HT-29 (cell line): Measurements from ENCODE around the gene LTA. TPM values are rescaled to one million over a fixed set of nuclear protein-coding genes. Genes with fewer than 3 reads are reported as not detected.

ENCODE experiments used
- DNase-seq: peaks from one replicate; pipeline ENCODE4 v3.0.0-alpha.2; 2015; ENCODE audit warnings: low spot score
- small RNA-seq: library from RNA; depleted of rRNA; stranded (forward); fragments of <200 nt; gene quantifications from one replicate; pipeline ENCODE3, GENCODE V24; 2014
- total RNA-seq: library from RNA; depleted of rRNA; stranded (reverse); fragments of >200 nt; shearing (Covaris generic); gene quantifications from 2 replicates; pipeline ENCODE4 v1.2.3, GENCODE V29; 2014; rRNA removed

Gene LTA
- total RNA-seq, 1 experiment from 2014 or later = not detected

DNA sequence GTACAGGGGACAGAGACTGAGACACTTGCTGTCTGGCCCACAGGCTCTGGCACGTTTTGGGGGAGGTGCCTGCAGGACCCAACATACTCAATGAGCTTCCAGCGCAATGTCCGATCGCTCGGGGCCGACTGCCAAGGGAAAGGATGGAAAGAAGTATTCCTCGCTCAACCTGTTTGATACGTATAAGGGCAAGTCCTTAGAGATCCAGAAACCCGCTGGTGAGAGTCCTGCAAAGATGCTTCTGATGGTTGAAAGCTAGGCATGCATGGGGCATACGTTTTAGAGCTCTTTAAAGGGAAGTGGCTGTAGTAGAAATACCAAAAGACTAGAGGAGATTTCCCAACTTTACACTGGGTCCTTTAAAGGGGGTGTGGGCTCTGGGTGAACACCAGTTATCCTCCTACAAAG lies 50.6 kb downstream of the LTA start:
- no peak for DNase-seq

Small RNAs within 50 kb of the gene (small RNA-seq; reads per million reads assigned to genes)
- gene SNORA38 (8.9 reads per million, percentile 87 among the genes with 10 or more reads in this experiment), gene SNORD117 (133 reads per million, percentile 97 among the genes with 10 or more reads in this experiment), gene SNORD84 (not detected), gene UQCRHP1 (not detected)

Other genes with a start within 250 kb of the LTA start
- 15.3 and 19.8 TPM in 2 replicates for gene HLA-B, start 215.1 kb upstream of the LTA start, total RNA-seq
- 36.1 and 39.2 TPM in 2 replicates for gene MICA, start 168.7 kb upstream of the LTA start, total RNA-seq
- gene MICB, start 74.1 kb upstream of the LTA start, total RNA-seq = 0.66 and 0.89 TPM in 2 replicates
- not detected in 2 replicates for gene MCCD1, start 43.3 kb upstream of the LTA start, total RNA-seq
- 685 and 711 TPM in 2 replicates for gene DDX39B, start 30.3 kb upstream of the LTA start, total RNA-seq
- not detected in 2 replicates for gene ATP6V1G2, start 25.7 kb upstream of the LTA start, total RNA-seq
- 26.4 and 29.2 TPM in 2 replicates for gene NFKBIL1, start 24.7 kb upstream of the LTA start, total RNA-seq
- 0.08 TPM in 1 of 2 replicates, not detected in the other for gene TNF, start 3.3 kb downstream of the LTA start, total RNA-seq
- 0.13 TPM in 1 of 2 replicates, not detected in the other for gene LTB, start 10.1 kb downstream of the LTA start, total RNA-seq
- not detected in 2 replicates for gene LST1, start 14.0 kb downstream of the LTA start, total RNA-seq
- not detected in 2 replicates for gene NCR3, start 20.7 kb downstream of the LTA start, total RNA-seq
- gene AIF1, start 42.9 kb downstream of the LTA start, total RNA-seq = not detected in 2 replicates
- gene PRRC2A, start 48.4 kb downstream of the LTA start, total RNA-seq = 128 and 172 TPM in 2 replicates
- 307 and 336 TPM in 2 replicates for gene BAG6, start 80.4 kb downstream of the LTA start, total RNA-seq
- gene APOM, start 83.6 kb downstream of the LTA start, total RNA-seq = 1.8 and 4.2 TPM in 2 replicates
- 24.7 and 29.1 TPM in 2 replicates for gene C6orf47, start 88.5 kb downstream of the LTA start, total RNA-seq
- 11.7 and 17.2 TPM in 2 replicates for gene GPANK1, start 92.7 kb downstream of the LTA start, total RNA-seq
- gene CSNK2B, start 93.8 kb downstream of the LTA start, total RNA-seq = 219 and 225 TPM in 2 replicates
- 3.5 and 3.6 TPM in 2 replicates for gene LY6G5B, start 97.7 kb downstream of the LTA start, total RNA-seq
- gene LY6G5C, start 108.8 kb downstream of the LTA start, total RNA-seq = 0.76 and 2.1 TPM in 2 replicates
- gene ABHD16A, start 131.0 kb downstream of the LTA start, total RNA-seq = 32.5 and 37.9 TPM in 2 replicates
- not detected in 2 replicates for gene LY6G6F, start 134.6 kb downstream of the LTA start, total RNA-seq
- gene LY6G6D, start 143.1 kb downstream of the LTA start, total RNA-seq = not detected in 2 replicates
- gene LY6G6C, start 149.5 kb downstream of the LTA start, total RNA-seq = not detected in 2 replicates
- gene MPIG6B, start 151.1 kb downstream of the LTA start, total RNA-seq = 0.18 TPM in 1 of 2 replicates, not detected in the other
- 107 and 116 TPM in 2 replicates for gene DDAH2, start 157.0 kb downstream of the LTA start, total RNA-seq
- gene CLIC1, start 164.2 kb downstream of the LTA start, total RNA-seq = 914 and 960 TPM in 2 replicates
- gene MSH5, start 167.7 kb downstream of the LTA start, total RNA-seq = 19.6 and 20.9 TPM in 2 replicates
- 6.3 and 11.6 TPM in 2 replicates for gene SAPCD1, start 190.4 kb downstream of the LTA start, total RNA-seq
- 5.6 and 11.2 TPM in 2 replicates for gene VWA7, start 205.0 kb downstream of the LTA start, total RNA-seq
- 128 and 138 TPM in 2 replicates for gene VARS1, start 223.5 kb downstream of the LTA start, total RNA-seq
- gene LSM2, start 234.7 kb downstream of the LTA start, total RNA-seq = 77.4 and 93.6 TPM in 2 replicates
- gene HSPA1L, start 243.0 kb downstream of the LTA start, total RNA-seq = 0.64 and 1.3 TPM in 2 replicates
- 379 and 403 TPM in 2 replicates for gene HSPA1A, start 243.3 kb downstream of the LTA start, total RNA-seq